OCI-LY7 (cell line): Measurements from ENCODE around the gene ANAPC5.

ENCODE experiments used
- EZH2phosphoT487 ChIP-seq: fragments of 200-600 bp; sonication (generic); IDR thresholded peaks from 2 replicates; pipeline ENCODE4 v1.6.1; 2018; ENCODE audit warnings: low read depth, borderline replicate concordance, mild to moderate bottlenecking, mixed run types, antibody characterized with exemption, low read length, moderate library complexity, mixed read lengths
- TF ChIP-seq, protein P1 (sequence below): fragments of 200-600 bp; sonication (generic); conservative IDR thresholded peaks from 2 replicates; pipeline ENCODE4 v1.5.1; 2014; ENCODE audit warnings: mild to moderate bottlenecking, antibody characterized with exemption, low read length, moderate library complexity, mixed read lengths

DNA sequence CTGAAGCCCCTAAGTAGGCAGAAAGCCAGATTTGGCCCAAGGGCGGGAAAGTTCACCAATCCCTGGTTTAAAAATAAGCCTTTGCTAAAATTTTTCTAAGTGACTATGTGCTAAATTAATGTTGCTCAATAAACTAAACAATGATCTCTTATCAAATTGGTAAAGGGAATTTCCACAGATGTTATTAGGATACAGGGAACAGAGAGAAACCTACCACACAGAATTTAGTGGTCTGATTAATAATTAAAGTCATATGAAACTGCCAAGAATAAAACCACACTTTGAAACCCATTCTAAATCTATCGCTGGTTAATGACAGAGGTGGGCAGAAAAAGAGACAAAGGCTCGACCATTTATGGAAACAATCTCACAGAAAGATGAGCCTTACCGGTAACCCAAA is 22.0 kb downstream of the ANAPC5 start:
- TF ChIP-seq, protein P1, sequence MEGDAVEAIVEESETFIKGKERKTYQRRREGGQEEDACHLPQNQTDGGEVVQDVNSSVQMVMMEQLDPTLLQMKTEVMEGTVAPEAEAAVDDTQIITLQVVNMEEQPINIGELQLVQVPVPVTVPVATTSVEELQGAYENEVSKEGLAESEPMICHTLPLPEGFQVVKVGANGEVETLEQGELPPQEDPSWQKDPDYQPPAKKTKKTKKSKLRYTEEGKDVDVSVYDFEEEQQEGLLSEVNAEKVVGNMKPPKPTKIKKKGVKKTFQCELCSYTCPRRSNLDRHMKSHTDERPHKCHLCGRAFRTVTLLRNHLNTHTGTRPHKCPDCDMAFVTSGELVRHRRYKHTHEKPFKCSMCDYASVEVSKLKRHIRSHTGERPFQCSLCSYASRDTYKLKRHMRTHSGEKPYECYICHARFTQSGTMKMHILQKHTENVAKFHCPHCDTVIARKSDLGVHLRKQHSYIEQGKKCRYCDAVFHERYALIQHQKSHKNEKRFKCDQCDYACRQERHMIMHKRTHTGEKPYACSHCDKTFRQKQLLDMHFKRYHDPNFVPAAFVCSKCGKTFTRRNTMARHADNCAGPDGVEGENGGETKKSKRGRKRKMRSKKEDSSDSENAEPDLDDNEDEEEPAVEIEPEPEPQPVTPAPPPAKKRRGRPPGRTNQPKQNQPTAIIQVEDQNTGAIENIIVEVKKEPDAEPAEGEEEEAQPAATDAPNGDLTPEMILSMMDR: no peak
- no peak for TF ChIP-seq EZH2phosphoT487
